IMR-90 (cell line): ENCODE results near the gene SLC18A3. TPM values are rescaled to one million over a fixed set of nuclear protein-coding genes. Genes with fewer than 3 reads are reported as not detected.

Experiments used
- ATAC-seq: fragments of 200-7000 bp; cut with Tn5 transposase; 2 replicates; pipeline ENCODE4 v1.9.1; 2020; ENCODE audit warnings: low read depth, mild to moderate bottlenecking, moderate library complexity
- BruUV-seq: library from RNA; stranded (reverse); fragments of 400-500 nt; replicated peaks from 2 replicates; lab custom pipeline; 2021; lab: Mats Ljungman, UMichigan
- CTCF ChIA-PET: fragments of 300-600 bp; formaldehyde crosslinking; extraction: SDS; loops from one replicate; lab custom pipeline; 2021; ENCODE audit warnings: antibody characterized with exemption; lab: Yijun Ruan, JAX
- POLR2A ChIA-PET: fragments of 300-600 bp; sonication (Branson Sonifier 250); formaldehyde crosslinking; loops from one replicate; lab custom pipeline; 2022; ENCODE audit warnings: antibody characterized with exemption; ENCODE audit not compliant: unreplicated experiment; lab: Charles Lee
- DNase-seq: peaks from one replicate; pipeline ENCODE4 v3.0.0; 2013
- H2AFZ ChIP-seq: replicated peaks from 2 replicates; pipeline ENCODE3; 2013; ENCODE audit warnings: low read length, mild to moderate bottlenecking; ENCODE audit not compliant: poor library complexity
- H2AK5ac ChIP-seq: 2 replicates; pipeline ENCODE4 v1.6.1; 2013; ENCODE audit warnings: low read depth, low read length, inconsistent platforms
- H2AK9ac ChIP-seq: replicated peaks from 2 replicates; pipeline ENCODE3; 2013; ENCODE audit warnings: mild to moderate bottlenecking, low read depth, low read length, moderate library complexity; ENCODE audit not compliant: poor library complexity
- H2BK120ac ChIP-seq: 2 replicates; pipeline ENCODE4 v1.6.1; 2013; ENCODE audit warnings: low read depth, low read length, inconsistent platforms
- H2BK15ac ChIP-seq: 3 replicates; pipeline ENCODE4 v1.6.1; 2013; ENCODE audit warnings: low read depth, low read length, inconsistent platforms
- H2BK20ac ChIP-seq: 2 replicates; pipeline ENCODE4 v1.6.1; 2013; ENCODE audit warnings: low read depth, mild to moderate bottlenecking, inconsistent platforms, low read length, moderate library complexity
- H2BK5ac ChIP-seq: 2 replicates; pipeline ENCODE4 v1.6.1; 2013; ENCODE audit warnings: mild to moderate bottlenecking, low read depth, low read length, inconsistent platforms; ENCODE audit not compliant: poor library complexity, severe bottlenecking
- H3K14ac ChIP-seq: replicated peaks from 2 replicates; pipeline ENCODE4 v1.6.1; 2013; ENCODE audit warnings: low read depth, low read length, inconsistent platforms
- H3K18ac ChIP-seq: 2 replicates; pipeline ENCODE4 v1.6.1; 2013; ENCODE audit warnings: low read depth, low read length, control low read depth
- H3K23ac ChIP-seq: 2 replicates; pipeline ENCODE4 v1.6.1; 2013; ENCODE audit warnings: low read depth, low read length, inconsistent platforms
- H3K27ac ChIP-seq: 2 replicates; pipeline ENCODE4 v1.5.1; 2013; ENCODE audit warnings: mild to moderate bottlenecking, control low read depth, low read length; ENCODE audit not compliant: insufficient read depth
- H3K27me3 ChIP-seq: 2 replicates; pipeline ENCODE4 v1.6.1; 2013; ENCODE audit warnings: low read length; ENCODE audit not compliant: control insufficient read depth, insufficient read depth
- H3K36me3 ChIP-seq: 2 replicates; pipeline ENCODE4 v1.6.1; 2013; ENCODE audit warnings: low read length, mixed read lengths; ENCODE audit not compliant: control insufficient read depth, insufficient read depth
- H3K4ac ChIP-seq: 2 replicates; pipeline ENCODE4 v1.6.1; 2013; ENCODE audit warnings: low read depth, low read length, inconsistent platforms
- H3K4me1 ChIP-seq: 2 replicates; pipeline ENCODE4 v1.6.1; 2013; ENCODE audit warnings: low read length, mixed read lengths; ENCODE audit not compliant: control insufficient read depth, insufficient read depth
- H3K4me2 ChIP-seq: 2 replicates; pipeline ENCODE4 v1.6.1; 2013; ENCODE audit warnings: low read depth, mild to moderate bottlenecking, control low read depth, low read length, moderate library complexity
- H3K4me3 ChIP-seq: 2 replicates; pipeline ENCODE4 v1.5.1; 2013; ENCODE audit warnings: low read depth, mild to moderate bottlenecking, control low read depth, low read length, moderate library complexity; ENCODE audit not compliant: insufficient read depth
- H3K56ac ChIP-seq: 2 replicates; pipeline ENCODE4 v1.6.1; 2013; ENCODE audit warnings: low read length, inconsistent platforms; ENCODE audit not compliant: insufficient read depth; ENCODE audit errors: extremely low read depth
- H3K79me1 ChIP-seq, 2 experiments: 2 replicates each; pipeline ENCODE4 v1.6.1; 2013; ENCODE audit warnings: low read length in 2 of 2, inconsistent platforms in 1 of 2, low read depth in 1 of 2
- H3K9ac ChIP-seq: 2 replicates; pipeline ENCODE4 v1.6.1; 2013; ENCODE audit warnings: low read depth, low read length, control low read depth
- H3K9me1 ChIP-seq: 2 replicates; pipeline ENCODE4 v1.6.1; 2013; ENCODE audit warnings: low read length, inconsistent platforms; ENCODE audit not compliant: insufficient read depth
- H3K9me3 ChIP-seq: 2 replicates; pipeline ENCODE4 v1.6.1; 2013; ENCODE audit warnings: low read length; ENCODE audit not compliant: control insufficient read depth, insufficient read depth
- H4K20me1 ChIP-seq: 2 replicates; pipeline ENCODE4 v1.6.1; 2013; ENCODE audit warnings: low read length, inconsistent platforms; ENCODE audit not compliant: insufficient read depth
- H4K5ac ChIP-seq: 2 replicates; pipeline ENCODE4 v1.6.1; 2013; ENCODE audit warnings: mild to moderate bottlenecking, low read depth, low read length, control low read depth
- H4K8ac ChIP-seq, 2 experiments: 2 replicates each; pipeline ENCODE4 v1.6.1; 2013; ENCODE audit warnings: low read depth in 2 of 2, low read length in 2 of 2, control low read depth in 1 of 2, inconsistent platforms in 1 of 2
- H4K91ac ChIP-seq: 2 replicates; pipeline ENCODE4 v1.6.1; 2013; ENCODE audit warnings: low read depth, low read length, inconsistent platforms; ENCODE audit not compliant: insufficient read depth
- CEBPB ChIP-seq: IDR thresholded peaks from 2 replicates; pipeline ENCODE4 v1.6.1; 2012; ENCODE audit warnings: low read depth, low read length, improper control_type of control experiment
- ELK1 ChIP-seq: fragments of 150-350 bp; IDR thresholded peaks from 2 replicates; pipeline ENCODE4 v1.6.1; 2016; ENCODE audit warnings: low read depth, mild to moderate bottlenecking, low read length, moderate library complexity, borderline replicate concordance
- FOS ChIP-seq: fragments of 150-350 bp; IDR thresholded peaks from 2 replicates; pipeline ENCODE4 v1.6.1; 2016; ENCODE audit warnings: low read depth, low read length
- MAFK ChIP-seq: IDR thresholded peaks from 2 replicates; pipeline ENCODE4 v1.6.1; 2012; ENCODE audit warnings: low read depth, low read length, improper control_type of control experiment
- MXI1 ChIP-seq: IDR thresholded peaks from 2 replicates; pipeline ENCODE4 v1.6.1; 2012; ENCODE audit warnings: low read depth, mild to moderate bottlenecking, low read length, moderate library complexity, borderline replicate concordance
- NFE2L2 ChIP-seq: fragments of 150-350 bp; IDR thresholded peaks from 2 replicates; pipeline ENCODE4 v1.6.1; 2016; ENCODE audit warnings: low read depth, mild to moderate bottlenecking, low read length
- POLR2A ChIP-seq: IDR thresholded peaks from 2 replicates; pipeline ENCODE4 v1.6.1; 2012; ENCODE audit warnings: mild to moderate bottlenecking, low read depth, low read length
- RAD21 ChIP-seq: IDR thresholded peaks from 2 replicates; pipeline ENCODE4 v1.6.1; 2012; ENCODE audit warnings: low read length, improper control_type of control experiment
- RCOR1 ChIP-seq: IDR thresholded peaks from 2 replicates; pipeline ENCODE4 v1.6.1; 2012; ENCODE audit warnings: mild to moderate bottlenecking, low read length, improper control_type of control experiment; ENCODE audit not compliant: insufficient replicate concordance
- RFX5 ChIP-seq: IDR thresholded peaks from 2 replicates; pipeline ENCODE4 v1.8.0; 2012; ENCODE audit warnings: low read depth, mild to moderate bottlenecking, low read length, moderate library complexity
- SMC3 ChIP-seq: fragments of 150-350 bp; IDR thresholded peaks from 2 replicates; pipeline ENCODE4 v1.6.1; 2016; ENCODE audit warnings: low read depth, mild to moderate bottlenecking, antibody characterized with exemption, low read length, moderate library complexity
- USF2 ChIP-seq: fragments of 150-350 bp; IDR thresholded peaks from 2 replicates; pipeline ENCODE4 v1.6.1; 2017; ENCODE audit warnings: mild to moderate bottlenecking, antibody characterized with exemption, low read length, low read depth
- WGBS, 2 experiments: methylation state at CpG; one replicate each; pipeline versions ENCODE4 v1.1.5 to v1.1.7; 2013; ENCODE audit warnings: missing lambda C conversion rate in 2 of 2; ENCODE audit not compliant: insufficient read length in 1 of 2; ENCODE audit errors: extremely low coverage in 2 of 2; 5-methylcytosine and 5-hydroxymethylcytosine counted together
- dilution Hi-C: fragments of 300-500 bp; cut with HindIII; formaldehyde crosslinking; loops from one replicate; pipeline ENCODE4 v1.14.3; 2018; ENCODE audit warnings: low sequenced_read_pairs; ENCODE audit not compliant: unreplicated experiment
- in situ Hi-C: fragments of 300-500 bp; cut with MboI; formaldehyde crosslinking; loops from 3 replicates; pipeline ENCODE4 v1.14.3; 2019; ENCODE audit warnings: low sequenced_read_pairs, inconsistent platforms, mixed read lengths
- intact Hi-C: fragments of 100-400 bp; cut with micrococcal nuclease; formaldehyde crosslinking; loops from 2 replicates; pipeline ENCODE4 v1.10.0; 2022
- polyA plus RNA-seq, 3 experiments: library from polyadenylated mRNA; depleted of rRNA; stranded (reverse); fragments of >200 nt; gene quantifications; 2 replicates each; pipeline ENCODE4 v1.2.3, GENCODE V29; 2012; ENCODE audit warnings: low replicate concordance in 1 of 3
- total RNA-seq: library from RNA; depleted of rRNA; stranded (reverse); fragments of >200 nt; gene quantifications from 2 replicates; pipeline ENCODE4 v1.2.3, GENCODE V29; 2012

Gene SLC18A3
- total and polyA plus RNA-seq, 2 of the 4 experiments (the other 2 are of a cell fraction): not detected

GRCh38 chr10:49593564-49593875, 16.6 kb upstream of the SLC18A3 start:
- no CpG with 5 or more reads among the region's 6 CpGs for WGBS, 2 experiments
- intact Hi-C loops: loop anchor here (1.0 to 10.0 kb wide), 5 partner anchors 169 to 628 kb away; partner anchors contain the start of genes OGDHL, PARG, TIMM23B and WASHC2A

More at GRCh38 chr10:49593564-49593875, 16.6 kb upstream of the SLC18A3 start:
- dilution Hi-C loops: no loop called here
- H4K91ac ChIP-seq: no peak overlapping the region
- CTCF ChIA-PET: interaction anchor here (0.6 to 1.5 kb wide), 8 partner anchors 9 to 631 kb away, joined by 3 to 6 read pairs (median 4); partner anchors contain the start of gene ERCC6
- H2BK15ac ChIP-seq: no peak overlapping the region
- H3K23ac ChIP-seq: no peak overlapping the region
- BruUV-seq: no TSS peak
- no peak overlapping the region for H2BK120ac ChIP-seq
- no peak overlapping the region for H2BK5ac ChIP-seq
- no peaks in the 10 kb centered on the region for H3K36me3 ChIP-seq
- no peak overlapping the region for H2BK20ac ChIP-seq
- POLR2A ChIA-PET: no interaction called here
- H3K18ac ChIP-seq: no peak overlapping the region
- H3K14ac ChIP-seq: no peak overlapping the region
- TF ChIP-seq RAD21 (no peak), SMC3 (no peak), ELK1 (no peak), MXI1 (no peak), RFX5 (no peak), RCOR1 (no peak), FOS (no peak), CEBPB (no peak), USF2 (no peak), NFE2L2 (no peak), POLR2A (no peak), MAFK (no peak)
- no peaks in the 10 kb centered on the region for H3K9me3 ChIP-seq
- H2AK5ac ChIP-seq: no peak overlapping the region
- no peak overlapping the region for H3K4me2 ChIP-seq
- H4K8ac ChIP-seq: no peak overlapping the region
- no peak overlapping the region for H3K4ac ChIP-seq
- ATAC-seq (no peak), DNase-seq (no peak)
- in situ Hi-C loops: loop anchor here (10.0 kb wide), 2 partner anchors 321 to 621 kb away; no protein-coding TSS in a partner anchor
- peaks cover 12% of the 10 kb centered on the region; the same call in 1 of the 2 replicates for H3K27me3 ChIP-seq
- no peak overlapping the region for H3K56ac ChIP-seq
- no peaks in the 10 kb centered on the region for H3K79me1 ChIP-seq
- no peaks in the 10 kb centered on the region for H4K20me1 ChIP-seq
- H3K4me1 ChIP-seq: no peaks in the 10 kb centered on the region
- no peak overlapping the region for H3K4me3 ChIP-seq
- no peaks in the 10 kb centered on the region for H3K9me1 ChIP-seq
- no peak overlapping the region for H4K5ac ChIP-seq
- no peak overlapping the region for H3K27ac ChIP-seq
- no peak overlapping the region for H3K9ac ChIP-seq
- no peak overlapping the region for H2AFZ ChIP-seq
- no peak overlapping the region for H2AK9ac ChIP-seq
